HG02798 (cell line): ENCODE results near the gene WDR26.
"Not testable (repeated sequence)": the region's sequence is repeated elsewhere in the genome, so short reads cannot be mapped to it uniquely, and the experiment has no call there.

Experiments
- ATAC-seq: cut with Tn5 transposase; IDR thresholded peaks from one replicate; pipeline ENCODE4 v1.9.1; 2021; ENCODE audit warnings: mild to moderate bottlenecking; ENCODE audit not compliant: unreplicated experiment, poor library complexity

WDR26 gene

DNA sequence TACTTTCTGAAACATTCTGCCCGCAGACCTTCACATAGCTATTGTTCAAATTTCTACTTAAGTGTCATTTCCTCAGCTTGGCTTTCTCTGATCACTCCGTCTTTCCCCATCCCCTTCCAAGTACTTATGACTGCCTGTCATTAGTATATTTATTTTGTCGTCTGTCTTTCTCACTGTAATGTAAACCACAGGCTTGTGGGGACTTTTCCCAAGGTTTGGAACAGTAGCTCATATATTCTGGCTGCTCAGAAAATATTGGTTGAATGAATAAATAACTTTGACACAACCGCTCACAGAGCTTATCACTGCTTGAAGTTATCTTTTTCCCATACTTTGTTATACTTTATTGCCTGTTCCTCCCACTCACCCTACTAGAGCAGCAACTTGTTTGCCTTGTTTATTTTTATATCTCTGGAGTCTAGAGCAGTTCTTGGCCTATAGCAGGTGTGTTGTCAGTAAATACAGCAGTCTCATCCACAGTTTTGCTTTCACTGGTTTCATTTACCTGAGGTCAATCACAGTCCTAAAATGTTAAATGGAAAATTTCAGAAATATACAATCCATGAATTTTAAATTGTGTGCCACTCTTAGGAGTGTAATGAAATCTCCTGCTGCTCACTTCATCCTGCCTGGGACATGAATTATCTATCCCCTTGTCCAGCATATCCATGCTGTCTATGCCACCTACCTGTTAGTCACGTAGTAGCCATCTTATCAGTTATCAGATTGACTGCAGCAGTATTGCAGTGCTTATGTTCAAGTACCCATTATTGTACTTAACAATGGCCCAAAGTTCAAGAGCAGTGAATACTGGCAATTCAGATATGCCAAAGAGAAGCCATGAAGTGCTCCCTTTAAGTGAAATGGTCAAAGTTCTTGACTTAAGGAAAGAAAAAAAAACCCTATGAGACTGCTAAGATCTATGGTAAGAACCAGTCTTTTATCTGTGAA, 80.3 kb downstream of the WDR26 start:
- no peak for ATAC-seq

DNA sequence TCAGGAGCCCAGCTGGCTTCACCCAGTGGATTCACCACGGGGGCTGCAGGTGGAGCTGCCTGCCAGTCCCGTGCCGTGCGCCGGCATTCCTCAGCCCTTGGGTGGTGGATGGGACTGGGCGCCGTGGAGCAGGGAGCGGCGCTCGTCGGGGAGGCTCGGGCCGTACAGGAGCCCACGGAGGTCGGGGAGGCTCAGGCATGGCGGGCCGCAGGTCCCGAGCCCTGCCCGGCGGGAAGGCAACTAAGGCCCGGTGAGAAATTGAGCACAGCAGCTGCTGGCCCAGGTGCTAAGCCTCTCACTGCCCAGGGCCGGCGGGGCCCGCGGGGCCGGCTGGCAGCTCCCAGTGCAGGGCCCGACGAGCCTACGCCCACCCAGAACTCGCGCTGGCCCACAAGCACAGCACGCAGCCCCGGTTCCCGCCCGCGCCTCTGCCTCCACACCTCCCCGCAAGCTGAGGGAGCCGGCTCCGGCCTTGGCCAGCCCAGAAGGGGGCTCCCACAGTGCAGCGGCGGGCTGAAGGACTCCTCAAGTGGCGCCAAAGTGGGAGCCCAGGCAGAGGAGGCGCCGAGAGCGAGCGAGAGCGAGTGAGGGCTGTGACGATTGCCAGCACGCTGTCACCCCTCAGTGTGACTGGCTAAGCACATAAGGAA, 82.0 kb downstream of the WDR26 start:
- not testable (repeated sequence) for ATAC-seq

DNA sequence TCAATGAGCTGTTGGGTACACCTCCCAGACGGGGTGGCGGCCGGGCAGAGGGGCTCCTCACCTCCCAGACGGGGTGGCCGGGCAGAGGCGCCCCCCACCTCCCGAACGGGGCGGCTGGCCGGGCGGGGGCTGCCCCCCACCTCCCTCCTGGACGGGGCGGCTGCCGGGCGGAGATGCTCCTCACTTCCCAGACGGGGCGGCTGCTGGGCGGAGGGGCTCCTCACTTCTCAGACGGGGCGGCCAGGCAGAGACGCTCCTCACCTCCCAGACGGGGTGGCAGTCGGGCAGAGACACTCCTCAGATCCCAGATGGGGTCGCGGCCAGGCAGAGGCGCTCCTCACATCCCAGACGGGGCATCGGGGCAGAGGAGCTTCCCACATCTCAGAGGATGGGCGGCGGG, 84.9 kb downstream of the WDR26 start:
- not testable (repeated sequence) for ATAC-seq

DNA sequence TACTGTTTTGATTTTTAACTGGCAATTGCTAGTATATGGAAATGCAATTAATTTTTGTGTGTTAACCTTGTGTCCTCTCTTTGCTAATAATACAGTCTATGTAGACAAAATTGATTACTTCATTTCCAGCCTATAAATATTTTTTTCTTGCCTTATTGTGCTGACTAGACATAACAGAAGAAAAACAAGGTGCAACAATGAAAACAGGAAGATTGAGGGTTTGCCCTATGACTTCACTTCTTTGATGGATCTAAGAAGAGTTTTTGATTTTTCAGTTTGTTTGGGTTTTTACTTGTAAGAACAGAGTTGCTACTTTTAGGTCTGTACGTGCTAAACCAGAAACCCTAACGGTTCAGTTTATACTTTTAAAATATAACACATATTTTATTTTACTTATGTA, 86.5 kb downstream of the WDR26 start:
- ATAC-seq = no peak

DNA sequence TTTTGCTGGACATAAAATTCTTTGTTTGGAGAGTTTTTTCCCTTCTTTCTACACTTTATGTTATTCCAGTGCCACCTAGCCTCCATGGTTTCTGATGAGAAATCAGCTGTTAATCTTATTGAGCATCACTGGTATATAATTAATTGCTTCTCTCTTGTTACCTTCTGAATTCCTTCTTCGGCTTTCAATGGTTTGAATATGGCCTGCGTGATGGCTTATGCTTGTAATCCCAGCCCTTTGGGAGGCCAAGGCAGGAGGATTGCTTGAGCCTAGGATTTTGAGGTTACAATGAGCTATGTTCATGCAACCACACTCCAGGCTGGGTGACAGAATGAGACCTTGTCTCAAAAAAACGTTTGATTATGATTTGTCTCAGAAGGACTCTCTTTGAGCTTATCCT, 90.9 kb downstream of the WDR26 start:
- ATAC-seq = no peak

DNA sequence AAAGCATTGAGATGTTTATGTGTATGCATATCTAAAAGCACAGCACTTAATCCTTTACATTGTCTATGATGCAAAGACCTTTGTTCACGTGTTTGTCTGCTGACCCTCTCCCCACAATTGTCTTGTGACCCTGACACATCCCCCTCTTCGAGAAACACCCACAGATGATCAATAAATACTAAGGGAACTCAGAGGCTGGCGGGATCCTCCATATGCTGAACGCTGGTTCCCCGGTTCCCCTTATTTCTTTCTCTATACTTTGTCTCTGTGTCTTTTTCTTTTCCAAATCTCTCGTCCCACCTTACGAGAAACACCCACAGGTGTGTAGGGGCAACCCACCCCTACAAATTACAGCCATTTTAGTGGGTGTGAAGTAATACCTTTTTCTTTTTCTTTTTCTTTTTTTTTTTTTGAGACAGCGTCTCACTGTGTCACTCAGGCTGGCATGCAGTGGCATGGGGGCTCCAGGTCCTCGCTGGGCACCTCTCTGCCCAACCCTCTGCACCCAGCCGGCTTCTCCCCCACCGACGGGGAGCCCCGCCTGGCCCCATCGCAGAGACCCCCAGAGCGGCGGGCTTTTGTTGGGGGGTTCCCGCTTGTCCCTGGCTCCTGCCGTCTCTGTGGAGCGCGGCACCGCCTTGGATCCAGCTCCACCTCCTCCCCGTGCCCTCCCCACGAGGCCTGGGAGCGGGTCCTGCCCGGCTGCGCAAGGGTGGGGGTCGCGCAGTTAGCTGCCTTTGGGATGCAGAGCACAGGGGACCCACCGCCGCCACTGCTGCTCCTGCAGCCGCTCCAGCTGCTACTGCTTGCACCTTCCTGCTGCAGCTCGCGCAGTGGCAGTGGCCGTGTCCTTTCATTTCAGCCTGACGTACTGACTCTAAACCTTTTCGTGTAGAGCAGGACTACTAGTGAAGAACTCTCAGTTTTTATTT, 93.9 kb downstream of the WDR26 start:
- ATAC-seq = peak; percentile 79

DNA sequence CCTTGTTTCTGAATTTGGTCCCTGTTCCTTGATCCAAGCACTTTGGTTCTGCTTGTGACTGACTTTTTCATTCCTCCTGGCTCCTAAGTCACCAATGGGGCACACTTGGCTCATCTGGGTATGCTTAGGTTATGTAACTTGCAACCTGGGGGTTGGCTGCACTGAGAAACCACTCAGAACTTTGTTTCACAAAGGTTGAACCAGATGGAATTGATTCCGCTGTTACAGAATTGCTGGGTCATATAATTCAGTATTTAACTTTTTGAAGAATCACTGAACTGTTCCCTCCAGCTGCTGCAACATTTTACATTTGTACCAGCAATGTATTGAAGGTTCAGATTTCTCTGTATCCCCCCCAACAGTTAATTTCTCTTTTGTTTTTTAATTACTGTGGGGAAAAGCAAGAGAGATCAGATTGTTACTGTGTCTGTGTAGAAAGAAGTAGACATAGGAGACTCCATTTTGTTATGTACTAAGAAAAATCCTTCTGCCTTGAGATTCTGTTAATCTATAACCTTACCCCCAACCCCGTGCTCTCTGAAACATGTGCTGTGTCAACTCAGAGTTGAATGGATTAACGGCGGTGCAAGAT, 95.1 kb downstream of the WDR26 start:
- ATAC-seq = no peak

DNA sequence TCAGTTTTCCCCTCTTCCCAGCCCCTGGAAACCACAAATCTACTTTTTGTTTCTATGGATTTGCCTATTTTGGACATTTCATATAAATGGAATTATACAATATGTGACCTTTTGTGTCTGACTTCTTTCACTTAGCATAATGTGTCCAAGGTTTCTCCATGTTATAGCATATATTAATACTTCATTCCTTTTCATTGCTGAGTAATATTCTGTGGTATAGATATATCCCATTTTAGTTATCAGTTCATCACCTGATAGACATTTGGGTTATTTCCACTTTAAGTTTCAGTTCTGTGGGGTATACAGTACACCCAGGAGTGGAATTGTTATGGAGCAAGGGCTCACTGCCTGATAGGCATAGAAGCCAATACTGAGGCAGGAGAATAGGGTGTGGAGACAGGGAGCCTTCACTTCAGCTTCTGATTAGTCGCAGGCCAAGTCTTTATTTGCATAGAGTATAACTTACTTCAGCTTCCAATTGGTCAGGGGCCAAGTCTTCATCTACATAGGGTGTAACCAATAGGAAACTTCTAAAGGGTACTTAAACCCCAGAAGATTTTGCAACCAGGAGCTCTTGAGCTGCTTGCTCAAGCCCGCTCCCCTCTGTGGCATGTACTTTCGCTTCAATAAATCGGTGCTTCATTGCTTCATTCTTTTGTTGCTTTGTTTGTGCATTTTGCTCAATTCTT, 96.3 kb downstream of the WDR26 start:
- ATAC-seq = no peak
